HepG2 (cell line): Measurements from ENCODE around the gene SLC25A23. TPM values are rescaled to one million over a fixed set of nuclear protein-coding genes. Genes with fewer than 3 reads are reported as not detected.

Experiments used
- ARHGAP35 ChIP-seq: sonication (generic); formaldehyde crosslinking; IDR thresholded peaks from 2 replicates; pipeline ENCODE4 v1.9.0; 2022; ENCODE audit warnings: mild to moderate bottlenecking, inconsistent platforms, moderate library complexity, missing genetic modification reagents, borderline replicate concordance
- DNMT3B ChIP-seq: conservative IDR thresholded peaks from 2 replicates; pipeline ENCODE4 v1.6.1; 2016; ENCODE audit warnings: missing biosample characterization, control low read depth
- DR1 ChIP-seq: sonication (generic); formaldehyde crosslinking; IDR thresholded peaks from 2 replicates; pipeline ENCODE4 v1.8.0; 2021; ENCODE audit warnings: mild to moderate bottlenecking, missing genetic modification reagents, inconsistent platforms
- ETV6 ChIP-seq: sonication (generic); formaldehyde crosslinking; conservative IDR thresholded peaks from 2 replicates; pipeline ENCODE4 v1.4.0; 2020; ENCODE audit warnings: missing genetic modification reagents
- FOXO1 ChIP-seq: sonication (generic); formaldehyde crosslinking; IDR thresholded peaks from 2 replicates; pipeline ENCODE4 v1.4.0; 2020; ENCODE audit warnings: missing genetic modification reagents
- GPN1 ChIP-seq: sonication (generic); formaldehyde crosslinking; IDR thresholded peaks from 2 replicates; pipeline ENCODE4 v1.5.1; 2020; ENCODE audit warnings: missing genetic modification reagents, borderline replicate concordance
- IKZF4 ChIP-seq: sonication (generic); formaldehyde crosslinking; IDR thresholded peaks from 2 replicates; pipeline ENCODE4 v1.5.1; 2020; ENCODE audit warnings: borderline replicate concordance, mild to moderate bottlenecking, low read depth, missing genetic modification reagents; ENCODE audit errors: not compliant biosample characterization
- NBN ChIP-seq: fragments of 450-650 bp; conservative IDR thresholded peaks from 2 replicates; pipeline ENCODE4 v1.6.1; 2017
- NKX3-1 ChIP-seq: sonication (generic); formaldehyde crosslinking; IDR thresholded peaks from 2 replicates; pipeline ENCODE4 v1.5.0; 2020; ENCODE audit warnings: missing genetic modification reagents
- PHB2 ChIP-seq: fragments of 450-650 bp; IDR thresholded peaks from 2 replicates; pipeline ENCODE4 v1.6.1; 2018; ENCODE audit not compliant: partially characterized antibody
- POLR2AphosphoS5 ChIP-seq: IDR thresholded peaks from 2 replicates; pipeline ENCODE4 v1.6.1; 2012; ENCODE audit warnings: low read depth, low read length
- RAD51 ChIP-seq: fragments of 450-650 bp; IDR thresholded peaks from 2 replicates; pipeline ENCODE4 v1.6.1; 2016; ENCODE audit warnings: borderline replicate concordance
- RARA ChIP-seq: IDR thresholded peaks from 2 replicates; pipeline ENCODE4 v1.6.1; 2016; ENCODE audit warnings: missing genetic modification reagents, missing compliant biosample characterization
- SIN3A ChIP-seq: IDR thresholded peaks from 2 replicates; pipeline ENCODE4 v1.6.1; 2011; ENCODE audit warnings: low read depth, mild to moderate bottlenecking, control low read depth, low read length, borderline replicate concordance
- SNAPC2 ChIP-seq: sonication (generic); formaldehyde crosslinking; IDR thresholded peaks from 2 replicates; pipeline ENCODE4 v1.8.1; 2022; ENCODE audit warnings: mild to moderate bottlenecking, missing genetic modification reagents
- TCF7 ChIP-seq: sonication (generic); IDR thresholded peaks from 2 replicates; pipeline ENCODE4 v1.6.1; 2016; ENCODE audit warnings: antibody characterized with exemption, low read depth
- ZC3H13 ChIP-seq: sonication (generic); formaldehyde crosslinking; IDR thresholded peaks from 2 replicates; pipeline ENCODE4 v1.8.1; 2023; ENCODE audit warnings: mild to moderate bottlenecking, missing genetic modification reagents, moderate library complexity
- ZFP1 ChIP-seq: IDR thresholded peaks from 2 replicates; pipeline ENCODE4 v1.6.1; 2016
- ZNF143 ChIP-seq: sonication (generic); formaldehyde crosslinking; IDR thresholded peaks from 2 replicates; pipeline ENCODE4 v1.4.0; 2020; ENCODE audit warnings: missing genetic modification reagents
- ZNF232 ChIP-seq: sonication (generic); formaldehyde crosslinking; IDR thresholded peaks from 2 replicates; pipeline ENCODE4 v1.4.0; 2020; ENCODE audit warnings: missing genetic modification reagents, borderline replicate concordance
- ZNF274 ChIP-seq: sonication (generic); formaldehyde crosslinking; IDR thresholded peaks from 2 replicates; pipeline ENCODE4 v1.5.1; 2020; ENCODE audit warnings: mild to moderate bottlenecking, missing genetic modification reagents
- ZNF350 ChIP-seq: sonication (generic); formaldehyde crosslinking; IDR thresholded peaks from 2 replicates; pipeline ENCODE4 v1.4.0; 2020; ENCODE audit warnings: mild to moderate bottlenecking, low read depth, missing genetic modification reagents, borderline replicate concordance
- ZNF460 ChIP-seq: sonication (generic); formaldehyde crosslinking; IDR thresholded peaks from 2 replicates; pipeline ENCODE4 v1.5.1; 2020; ENCODE audit warnings: missing genetic modification reagents, mild to moderate bottlenecking, borderline replicate concordance
- ZNF558 ChIP-seq: sonication (generic); formaldehyde crosslinking; IDR thresholded peaks from 2 replicates; pipeline ENCODE4 v1.9.0; 2022; ENCODE audit warnings: mild to moderate bottlenecking, missing genetic modification reagents, borderline replicate concordance
- ZNF567 ChIP-seq: sonication (generic); formaldehyde crosslinking; IDR thresholded peaks from 2 replicates; pipeline ENCODE4 v1.8.1; 2023; ENCODE audit warnings: mild to moderate bottlenecking, missing genetic modification reagents, borderline replicate concordance
- ZNF597 ChIP-seq: sonication (generic); formaldehyde crosslinking; IDR thresholded peaks from 2 replicates; pipeline ENCODE4 v1.5.0; 2020; ENCODE audit warnings: missing genetic modification reagents
- ZNF724P ChIP-seq: sonication (generic); formaldehyde crosslinking; IDR thresholded peaks from 2 replicates; pipeline ENCODE4 v1.8.0; 2022; ENCODE audit warnings: missing genetic modification reagents, borderline replicate concordance
- polyA plus RNA-seq, 8 experiments: library from polyadenylated mRNA; depleted of rRNA in 3 of 8; stranded (reverse) in 7 of 8; unstranded in 1 of 8; fragments of >200 nt; fragmentation: Illumina TruSeq in 4 of 8; extraction: Trizol in 4 of 8; gene quantifications; 2 replicates each; pipeline versions ENCODE4 v1.2.1 to v1.2.3, GENCODE V29; 2011 to 2016; ENCODE audit warnings: low read depth in 4 of 8, missing spikeins in 1 of 8, mixed read lengths in 1 of 8; ENCODE audit not compliant: insufficient read depth in 1 of 8
- total RNA-seq, 5 experiments: library from RNA; depleted of rRNA; stranded (reverse); fragments of >200 nt; fragmentation: Illumina TruSeq; extraction: Trizol; gene quantifications; 2 replicates each; pipeline ENCODE4 v1.2.3, GENCODE V29; 2016; ENCODE audit warnings: low read depth in 1 of 5
- TF ChIP-seq, protein P1 (sequence below): fragments of 450-650 bp; IDR thresholded peaks from 2 replicates; pipeline ENCODE4 v1.6.1; 2017
- TF ChIP-seq, protein P2 (sequence below): IDR thresholded peaks from 2 replicates; pipeline ENCODE4 v1.6.1; 2016

SLC25A23 gene
- total and polyA plus RNA-seq, 2 of the 13 experiments (the other 11 are each of a cell fraction or from before 2014, with no cell fraction given) = 12.4 to 15.2 TPM

GRCh38 chr19:6464070-6464873 is 4.7 kb upstream of the SLC25A23 start, which contains the start of gene CRB3 (continued):
- no peak for TF ChIP-seq ZNF274 (CRISPR knock-in tag)
- TF ChIP-seq ZNF567 (CRISPR knock-in tag) = 0 out of 2 replicates have a peak, but pooled peaks have one; percentile 49
- peak; percentile 44; the same call in 1 of the 2 replicates for TF ChIP-seq ZNF558
- no peak; the same call in 1 of the 2 replicates for TF ChIP-seq FOXO1
- TF ChIP-seq ZNF350 (CRISPR knock-in tag) = peak; percentile 78; the same call in 1 of the 2 replicates
- TF ChIP-seq ZFP1 = no peak
- TF ChIP-seq, protein P1, sequence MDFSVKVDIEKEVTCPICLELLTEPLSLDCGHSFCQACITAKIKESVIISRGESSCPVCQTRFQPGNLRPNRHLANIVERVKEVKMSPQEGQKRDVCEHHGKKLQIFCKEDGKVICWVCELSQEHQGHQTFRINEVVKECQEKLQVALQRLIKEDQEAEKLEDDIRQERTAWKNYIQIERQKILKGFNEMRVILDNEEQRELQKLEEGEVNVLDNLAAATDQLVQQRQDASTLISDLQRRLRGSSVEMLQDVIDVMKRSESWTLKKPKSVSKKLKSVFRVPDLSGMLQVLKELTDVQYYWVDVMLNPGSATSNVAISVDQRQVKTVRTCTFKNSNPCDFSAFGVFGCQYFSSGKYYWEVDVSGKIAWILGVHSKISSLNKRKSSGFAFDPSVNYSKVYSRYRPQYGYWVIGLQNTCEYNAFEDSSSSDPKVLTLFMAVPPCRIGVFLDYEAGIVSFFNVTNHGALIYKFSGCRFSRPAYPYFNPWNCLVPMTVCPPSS = no peak
- TF ChIP-seq TCF7 = no peak
- no peak; the same call in 1 of the 2 replicates for TF ChIP-seq ARHGAP35 (CRISPR knock-in tag)
- no peak for TF ChIP-seq SNAPC2
- no peak for TF ChIP-seq NKX3-1 (CRISPR knock-in tag)
- no peak for TF ChIP-seq ZNF232 (CRISPR knock-in tag)
- no peak for TF ChIP-seq ZNF460 (CRISPR knock-in tag)
- no peak for TF ChIP-seq ZNF597 (CRISPR knock-in tag)
- TF ChIP-seq POLR2AphosphoS5 = peak; percentile 38; the same call in 1 of the 2 replicates
- TF ChIP-seq ZC3H13 (CRISPR knock-in tag) = no peak
- no peak for TF ChIP-seq IKZF4 (CRISPR knock-in tag)
- TF ChIP-seq, protein P2, sequence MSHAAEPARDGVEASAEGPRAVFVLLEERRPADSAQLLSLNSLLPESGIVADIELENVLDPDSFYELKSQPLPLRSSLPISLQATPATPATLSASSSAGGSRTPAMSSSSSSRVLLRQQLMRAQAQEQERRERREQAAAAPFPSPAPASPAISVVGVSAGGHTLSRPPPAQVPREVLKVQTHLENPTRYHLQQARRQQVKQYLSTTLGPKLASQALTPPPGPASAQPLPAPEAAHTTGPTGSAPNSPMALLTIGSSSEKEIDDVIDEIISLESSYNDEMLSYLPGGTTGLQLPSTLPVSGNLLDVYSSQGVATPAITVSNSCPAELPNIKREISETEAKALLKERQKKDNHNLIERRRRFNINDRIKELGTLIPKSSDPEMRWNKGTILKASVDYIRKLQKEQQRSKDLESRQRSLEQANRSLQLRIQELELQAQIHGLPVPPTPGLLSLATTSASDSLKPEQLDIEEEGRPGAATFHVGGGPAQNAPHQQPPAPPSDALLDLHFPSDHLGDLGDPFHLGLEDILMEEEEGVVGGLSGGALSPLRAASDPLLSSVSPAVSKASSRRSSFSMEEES (CRISPR knock-in tag) = peak; percentile 60; the same call in 1 of the 2 replicates
- no peak for TF ChIP-seq ZNF143 (CRISPR knock-in tag)
- no peak for TF ChIP-seq PHB2
- TF ChIP-seq ZNF724P (CRISPR knock-in tag) = no peak
- TF ChIP-seq RARA = peak; percentile 4; the same call in 1 of the 2 replicates
- no peak for TF ChIP-seq GPN1 (CRISPR knock-in tag)
- TF ChIP-seq ETV6 (CRISPR knock-in tag) = no peak
- TF ChIP-seq DR1 (CRISPR knock-in tag) = no peak; the same call in 1 of the 2 replicates
- no peak for TF ChIP-seq SIN3A
- TF ChIP-seq RAD51 = peak; percentile 96
- no peak for TF ChIP-seq DNMT3B
- no peak for TF ChIP-seq NBN
